GM12878 (cell line): Measurements from ENCODE around the gene ZC3H12D. TPM values are rescaled to one million over a fixed set of nuclear protein-coding genes. Genes with fewer than 3 reads are reported as not detected.

Source experiments
- BHLHE40 ChIP-seq, 2 experiments: fragments of 450-650 bp in 1 of 2; IDR thresholded peaks; 2 replicates each; pipeline ENCODE4 v1.6.1; 2011 to 2017; ENCODE audit warnings: low read depth in 2 of 2, borderline replicate concordance in 1 of 2, improper control_type of control experiment in 1 of 2, low read length in 1 of 2, mild to moderate bottlenecking in 1 of 2
- CREB1 ChIP-seq: IDR thresholded peaks from 2 replicates; pipeline ENCODE4 v1.6.1; 2012; ENCODE audit warnings: low read depth, mild to moderate bottlenecking, inconsistent platforms
- ELK1 ChIP-seq: IDR thresholded peaks from 2 replicates; pipeline ENCODE4 v1.6.1; 2012; ENCODE audit warnings: low read depth, low read length, improper control_type of control experiment
- REST ChIP-seq: IDR thresholded peaks from 2 replicates; pipeline ENCODE4 v1.6.1; 2012; ENCODE audit warnings: mild to moderate bottlenecking, low read depth, low read length
- STAT1 ChIP-seq: fragments of 450-650 bp; conservative IDR thresholded peaks from 2 replicates; pipeline ENCODE4 v1.6.1; 2014; ENCODE audit warnings: antibody characterized with exemption, mild to moderate bottlenecking
- polyA plus RNA-seq, 11 experiments: library from polyadenylated mRNA; depleted of rRNA in 4 of 11; unstranded in 6 of 11; stranded (reverse) in 5 of 11; fragments of >200 nt; fragmentation: Nextera tagmentation in 4 of 11; fragmentation: Illumina TruSeq in 1 of 11; extraction: Ambion mirVana in 4 of 11; extraction: Trizol in 1 of 11; gene quantifications; 1 replicate in 1 of 11; 2 replicates in 10 of 11; pipeline versions ENCODE4 v1.2.1 to v1.2.3, GENCODE V29; 2011 to 2016; ENCODE audit warnings: inconsistent platforms in 2 of 11, missing spikeins in 2 of 11, low read depth in 1 of 11
- total RNA-seq, 4 experiments: library from RNA; depleted of rRNA in 3 of 4; stranded (reverse); fragments of >200 nt in 3 of 4; fragmentation: Illumina TruSeq in 1 of 4; extraction: Trizol in 1 of 4; gene quantifications; 2 replicates each; pipeline versions ENCODE4 v1.2.1 to v1.2.3, GENCODE V29; 2013 to 2021
- TF ChIP-seq, protein P1 (sequence below): IDR thresholded peaks from 2 replicates; pipeline ENCODE4 v1.6.1; 2012; ENCODE audit warnings: low read length, inconsistent platforms

Gene ZC3H12D
- total and polyA plus RNA-seq, 10 of the 15 experiments (the other 5 are each of a cell fraction or from before 2014, with no cell fraction given): 1.4 to 29.7 (median 8.8) TPM

GRCh38 chr6:149421132-149421531 is 63.7 kb downstream of the ZC3H12D start (continued):
- no peak for TF ChIP-seq STAT1
- no peak for TF ChIP-seq REST
- TF ChIP-seq BHLHE40 (IDR thresholded peaks at IDR 0.05; ENCODE audit: borderline replicate concordance in 1 of 2, low read depth in 2 of 2, low read length in 1 of 2): no peak
- TF ChIP-seq, protein P1, sequence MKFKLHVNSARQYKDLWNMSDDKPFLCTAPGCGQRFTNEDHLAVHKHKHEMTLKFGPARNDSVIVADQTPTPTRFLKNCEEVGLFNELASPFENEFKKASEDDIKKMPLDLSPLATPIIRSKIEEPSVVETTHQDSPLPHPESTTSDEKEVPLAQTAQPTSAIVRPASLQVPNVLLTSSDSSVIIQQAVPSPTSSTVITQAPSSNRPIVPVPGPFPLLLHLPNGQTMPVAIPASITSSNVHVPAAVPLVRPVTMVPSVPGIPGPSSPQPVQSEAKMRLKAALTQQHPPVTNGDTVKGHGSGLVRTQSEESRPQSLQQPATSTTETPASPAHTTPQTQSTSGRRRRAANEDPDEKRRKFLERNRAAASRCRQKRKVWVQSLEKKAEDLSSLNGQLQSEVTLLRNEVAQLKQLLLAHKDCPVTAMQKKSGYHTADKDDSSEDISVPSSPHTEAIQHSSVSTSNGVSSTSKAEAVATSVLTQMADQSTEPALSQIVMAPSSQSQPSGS: no peak
- no peak for TF ChIP-seq ELK1
- no peak for TF ChIP-seq CREB1
